Stimulated activated CD4-positive, alpha-beta T cell treated with anti-CD3 and anti-CD28 coated beads, Interleukin-1b, Interleukin-23, amount 100 ng/mL, for 48 hours (primary cell): ENCODE results near the gene TTLL10.
"Not testable (repeated sequence)": the region's sequence is repeated elsewhere in the genome, so short reads cannot be mapped to it uniquely, and the experiment has no call there.

Experiments used
- DNase-seq: peaks from one replicate; pipeline ENCODE4 v3.0.0-alpha.2; 2020

The TTLL10 gene

GRCh38 chr1:1175221-1176062, 1.8 kb downstream of the TTLL10 start:
- no peak for DNase-seq

DNA sequence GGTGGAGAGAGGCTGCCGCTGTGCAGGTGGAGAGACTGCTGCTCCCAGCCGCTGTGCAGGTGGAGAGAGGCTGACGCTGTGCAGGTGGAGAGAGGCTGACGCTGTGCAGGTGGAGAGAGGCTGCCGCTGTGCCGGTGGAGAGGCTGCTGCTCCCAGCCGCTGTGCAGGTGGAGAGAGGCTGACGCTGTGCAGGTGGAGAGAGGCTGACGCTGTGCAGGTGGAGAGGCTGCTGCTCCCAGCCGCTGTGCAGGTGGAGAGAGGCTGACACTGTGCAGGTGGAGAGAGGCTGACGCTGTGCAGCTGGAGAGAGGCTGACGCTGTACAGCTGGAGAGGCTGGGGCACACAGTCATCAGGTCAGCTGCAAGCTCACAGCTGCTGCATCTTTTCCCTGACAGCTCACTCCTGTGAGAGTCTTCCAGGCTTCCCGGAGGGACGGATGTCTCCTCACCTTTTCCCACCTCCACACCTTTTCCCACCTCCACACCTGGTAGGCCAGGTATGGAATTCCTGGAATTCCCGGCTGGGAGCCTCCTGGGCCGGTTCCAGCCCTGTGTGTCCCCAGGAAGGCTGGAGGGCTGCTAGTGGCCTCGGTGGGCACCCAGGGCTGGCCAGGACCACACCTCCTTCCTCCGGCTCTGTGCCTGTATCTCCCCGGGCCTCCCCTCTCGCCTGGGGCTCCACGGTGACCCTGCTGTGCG, 2.5 kb downstream of the TTLL10 start:
- not testable (repeated sequence) for DNase-seq

- no peak for DNase-seq
Observed at GRCh38 chr1:1176931-1177330, 3.3 kb downstream of the TTLL10 start.

GRCh38 chr1:1177452-1178206, 3.9 kb downstream of the TTLL10 start:
- no peak for DNase-seq

- no peak for DNase-seq
Observed at GRCh38 chr1:1178794-1179331, 5.2 kb downstream of the TTLL10 start.

DNA sequence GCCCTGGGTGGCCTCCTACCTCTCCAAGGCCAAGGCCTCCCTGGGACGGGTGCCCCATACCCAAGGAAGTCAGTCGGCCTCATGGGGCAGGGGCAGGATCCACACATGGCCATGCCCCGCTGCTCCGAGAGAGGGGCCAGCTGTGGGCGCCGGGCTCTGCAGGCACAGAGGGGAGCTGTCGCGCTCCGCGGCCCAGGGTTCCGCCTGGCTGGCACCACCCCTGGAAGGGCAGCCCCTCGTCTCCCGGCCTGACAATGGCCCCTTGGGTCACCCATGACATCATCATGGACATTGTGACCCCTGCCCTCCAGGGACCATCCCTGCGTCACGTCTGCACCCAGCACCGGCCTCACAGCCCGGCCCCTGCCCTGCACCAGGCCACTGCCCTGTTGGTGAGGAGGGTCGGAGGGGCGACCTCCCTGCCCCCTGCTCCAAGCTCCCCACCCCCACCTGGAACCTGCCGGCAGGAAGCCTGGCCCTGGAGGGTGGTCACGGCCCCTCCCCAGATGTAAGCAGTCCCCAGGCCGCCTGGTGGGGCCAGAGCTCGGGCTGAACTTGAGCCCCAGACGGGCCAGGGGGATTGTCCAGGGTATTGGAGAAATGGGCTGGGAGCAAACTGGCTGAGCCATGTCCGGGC, 5.8 kb downstream of the TTLL10 start:
- no peak for DNase-seq

- no peak for DNase-seq
Observed at GRCh38 chr1:1179983-1180861, 6.5 kb downstream of the TTLL10 start.

GRCh38 chr1:1181129-1181937, 7.7 kb downstream of the TTLL10 start:
- no peak for DNase-seq

DNA sequence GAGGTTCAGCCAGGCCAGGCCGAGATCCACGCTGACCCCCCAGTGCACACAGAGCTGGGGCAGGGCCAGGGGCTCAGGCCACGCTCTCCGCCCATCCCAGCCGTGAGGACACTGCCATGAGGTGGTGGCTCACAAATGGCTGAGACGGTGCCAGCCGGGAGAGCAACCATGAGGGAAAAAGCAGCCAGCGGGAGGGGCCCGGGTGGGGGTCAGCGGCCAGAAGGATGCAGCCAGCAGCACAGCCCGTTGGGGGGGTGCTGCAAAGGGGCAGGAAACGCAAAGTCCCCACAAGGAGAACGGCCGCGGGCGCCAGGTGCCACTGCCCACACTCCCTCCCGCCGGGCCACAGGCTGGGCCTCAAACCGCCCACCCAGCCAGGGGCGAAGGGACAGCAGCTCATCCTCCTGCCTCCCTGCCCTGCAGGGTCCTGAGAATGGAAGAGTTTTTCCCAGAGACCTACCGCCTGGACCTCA, 8.3 kb downstream of the TTLL10 start:
- DNase-seq: no peak

DNA sequence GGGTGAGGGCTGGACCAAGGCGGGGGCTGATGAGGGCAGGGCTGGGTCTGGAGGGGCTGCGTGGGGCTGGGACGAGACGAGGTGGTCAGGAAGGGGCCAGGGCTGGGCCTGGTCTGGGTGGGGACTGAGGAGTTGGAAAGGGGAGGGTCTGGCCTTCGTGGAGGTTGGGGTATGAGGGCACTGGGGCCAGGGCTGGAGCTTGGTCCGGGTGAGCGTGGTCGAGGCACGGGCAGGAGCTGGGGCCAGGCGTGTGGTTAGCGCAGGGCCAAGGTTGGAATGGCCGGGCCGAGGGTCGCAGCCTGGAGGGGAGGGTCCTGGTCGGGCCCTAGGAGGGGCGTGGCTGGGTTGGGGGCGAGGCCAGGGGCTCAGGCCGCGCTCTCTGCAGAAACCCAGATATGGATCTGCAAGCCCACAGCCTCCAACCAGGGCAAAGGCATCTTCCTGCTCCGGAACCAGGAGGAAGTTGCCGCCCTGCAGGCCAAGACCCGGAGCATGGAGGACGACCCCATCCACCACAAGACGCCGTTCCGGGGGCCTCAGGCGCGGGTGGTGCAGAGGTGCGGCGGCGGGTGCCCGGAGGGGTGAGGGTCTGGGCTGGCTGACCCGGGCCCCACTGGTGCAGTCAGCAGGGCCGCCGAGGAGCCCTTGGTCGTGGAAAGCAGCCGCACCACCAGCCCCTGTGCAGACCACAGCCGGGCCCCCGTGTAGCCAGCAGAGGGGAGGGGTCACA, 9.0 kb downstream of the TTLL10 start:
- DNase-seq: no peak

GRCh38 chr1:1183221-1183747, 9.6 kb downstream of the TTLL10 start:
- no peak for DNase-seq

DNA sequence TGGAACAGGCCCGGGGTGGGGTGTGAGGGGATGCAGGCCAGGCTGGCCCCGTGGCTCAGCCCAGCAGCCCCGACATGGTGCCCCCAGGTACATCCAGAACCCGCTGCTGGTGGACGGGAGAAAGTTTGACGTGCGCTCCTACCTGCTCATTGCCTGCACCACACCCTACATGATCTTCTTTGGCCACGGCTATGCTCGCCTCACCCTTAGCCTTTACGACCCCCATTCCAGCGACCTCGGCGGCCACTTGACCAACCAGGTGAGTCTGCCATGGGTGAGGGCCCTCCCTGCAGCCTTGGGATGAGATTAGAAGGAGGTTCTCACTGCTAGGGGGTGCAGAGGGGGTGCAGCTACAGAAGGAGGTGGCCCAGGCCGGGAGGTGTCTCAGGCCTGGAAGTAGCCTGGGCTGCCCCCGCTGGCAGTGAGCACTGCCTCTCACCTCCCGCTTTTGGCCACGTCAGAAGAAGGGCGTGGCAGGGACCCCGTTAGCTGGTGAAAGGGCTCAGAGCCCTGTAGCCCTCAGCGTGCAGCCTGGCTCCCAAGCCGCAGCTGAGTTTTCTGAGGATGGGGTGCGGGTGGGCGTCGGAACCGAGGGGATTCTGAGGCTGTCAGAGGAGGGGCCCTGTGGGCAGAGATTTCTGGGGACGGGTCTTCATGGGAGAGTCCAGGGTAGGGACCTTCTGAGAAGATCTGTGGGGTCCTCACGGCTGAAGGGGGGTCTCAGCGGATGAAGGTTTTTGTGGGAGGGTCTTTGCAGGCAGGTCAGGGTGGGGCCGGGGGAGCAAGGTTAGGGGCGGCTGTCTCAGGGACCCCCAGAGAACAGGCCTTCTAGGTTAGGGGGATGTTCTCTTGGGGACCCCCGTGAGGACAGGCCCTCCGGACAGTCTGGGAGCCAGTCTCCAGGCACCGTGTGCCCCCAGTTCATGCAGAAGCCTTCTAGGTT, 10.4 kb downstream of the TTLL10 start:
- DNase-seq: no peak

GRCh38 chr1:1185101-1185765, 11.6 kb downstream of the TTLL10 start:
- no peak for DNase-seq

DNA sequence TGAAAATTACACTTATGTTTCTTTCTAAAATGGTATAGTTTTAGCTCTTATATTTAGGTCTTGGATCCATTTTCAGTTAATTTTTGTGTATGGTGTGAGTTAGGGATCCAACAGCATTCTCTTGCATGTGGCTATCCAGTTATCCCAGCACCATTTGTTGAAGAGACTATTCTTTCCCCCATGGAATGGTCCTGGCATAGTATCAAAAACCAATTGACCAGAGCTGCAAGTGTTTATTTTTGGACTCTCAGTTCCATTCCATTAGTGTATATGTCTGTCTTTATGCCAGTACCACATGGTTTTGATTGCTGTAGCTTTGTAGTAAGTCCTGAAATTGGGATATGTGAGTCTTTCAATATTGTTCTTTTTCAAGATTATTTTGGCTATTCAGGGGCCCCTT, 14.3 kb downstream of the TTLL10 start:
- DNase-seq: no peak

DNA sequence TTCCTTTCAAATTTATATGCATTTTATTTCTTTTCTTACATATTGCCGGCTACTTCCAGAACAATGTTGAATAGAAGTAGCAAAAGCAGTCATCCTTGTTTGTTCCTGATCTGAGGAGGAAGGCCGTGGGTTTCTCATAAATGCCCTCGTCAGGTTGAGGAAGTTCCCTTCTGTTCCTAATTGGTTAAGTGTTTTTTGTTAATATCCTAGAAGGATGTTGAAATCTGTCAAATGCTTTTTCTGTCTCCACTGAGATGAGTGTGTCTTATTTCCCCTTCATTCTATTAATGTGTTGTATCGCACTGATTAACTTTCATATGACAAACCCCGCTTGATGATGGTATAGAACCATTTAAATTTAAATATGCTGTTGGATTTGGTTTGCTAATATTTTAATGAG, 15.4 kb downstream of the TTLL10 start:
- DNase-seq: no peak

GRCh38 chr1:1191734-1192133, 18.1 kb downstream of the TTLL10 start:
- no peak for DNase-seq

- DNase-seq: no peak
Observed at GRCh38 chr1:1194723-1195122, 21.0 kb downstream of the TTLL10 start.

- not testable (repeated sequence) for DNase-seq
Observed at GRCh38 chr1:1195726-1196125, 22.0 kb downstream of the TTLL10 start.
